ENCODE measurements around the gene IKZF4. TPM values are rescaled to one million over a fixed set of nuclear protein-coding genes. Genes with fewer than 3 reads are reported as not detected.

The IKZF4 gene
- total and polyA plus RNA-seq, 10 of the 15 experiments (the other 5 are each of a cell fraction or from before 2014, with no cell fraction given): 0.74 to 5.5 (median 1.1) TPM

GRCh38 chr12:55973599-55974307, 47.1 kb upstream of the IKZF4 start, which contains the start of gene RAB5B (continued):
- TF ChIP-seq CHD4 (IDR thresholded peaks at IDR 0.05): no peak
- TF ChIP-seq ZZZ3 (IDR thresholded peaks at IDR 0.05; ENCODE audit: control insufficient read depth, insufficient read length, low read depth): no peak
- TF ChIP-seq WRNIP1 (IDR thresholded peaks at IDR 0.05; ENCODE audit: borderline replicate concordance, low read depth, low read length): 0 out of 2 replicates have a peak, but pooled peaks have one; percentile 35
- no peak for TF ChIP-seq ATF3 (IDR thresholded peaks at IDR 0.05; ENCODE audit: borderline replicate concordance, extremely low read depth, low read depth, low read length)
- TF ChIP-seq ZBTB33 (IDR thresholded peaks at IDR 0.05): no peak; the same call in 1 of the 2 replicates
- no peak for TF ChIP-seq ELK1 (IDR thresholded peaks at IDR 0.05; ENCODE audit: low read depth, low read length)
- no peak for TF ChIP-seq ATF2 (IDR thresholded peaks at IDR 0.05; ENCODE audit: low read length)
- peak; percentile 94 for TF ChIP-seq ATF7 (IDR thresholded peaks at IDR 0.05; ENCODE audit: low read depth)
- 0 out of 2 replicates have a peak, but pooled peaks have one; percentile 42 for TF ChIP-seq JUND (IDR thresholded peaks at IDR 0.05; ENCODE audit: low read depth, low read length)
- TF ChIP-seq BACH1 (IDR thresholded peaks at IDR 0.05; ENCODE audit: borderline replicate concordance): no peak; the same call in 1 of the 2 replicates
- peak; percentile 94 for TF ChIP-seq NFYA (IDR thresholded peaks at IDR 0.05; ENCODE audit: borderline replicate concordance, low read depth, low read length)
- TF ChIP-seq SRF (IDR thresholded peaks at IDR 0.05; ENCODE audit: low read depth in 2 of 2, low read length in 2 of 2): 0 out of 4 replicates have a peak, but pooled peaks of 1 of the 2 experiments have one; percentile 34
- peak; percentile 100 for TF ChIP-seq SP1 (IDR thresholded peaks at IDR 0.05; ENCODE audit: low read depth, low read length)
- TF ChIP-seq MYB (IDR thresholded peaks at IDR 0.05; ENCODE audit: borderline replicate concordance, low read depth, low read length): no peak
- peak; percentile 85 for TF ChIP-seq PML (IDR thresholded peaks at IDR 0.05; ENCODE audit: low read length)
- TF ChIP-seq GATAD2B (conservative IDR thresholded peaks at IDR 0.05; ENCODE audit: low read depth): no peak
- TF ChIP-seq POLR2A (IDR thresholded peaks at IDR 0.05; ENCODE audit: low read depth, low read length): peak; percentile 97
- TF ChIP-seq POLR2AphosphoS5 (IDR thresholded peaks at IDR 0.05; ENCODE audit: low read length): peak; percentile 94
- no peak for TF ChIP-seq HSF1 (IDR thresholded peaks at IDR 0.05; ENCODE audit: low read depth, low read length)
- no peak; the same call in 1 of the 2 replicates for TF ChIP-seq NRF1 (conservative IDR thresholded peaks at IDR 0.05; ENCODE audit: low read depth, low read length)
- TF ChIP-seq BRCA1 (IDR thresholded peaks at IDR 0.05; ENCODE audit: low read depth, low read length): 0 out of 2 replicates have a peak, but pooled peaks have one; percentile 11
- TF ChIP-seq RB1 (IDR thresholded peaks at IDR 0.05; ENCODE audit: borderline replicate concordance): peak; percentile 49; the same call in 1 of the 2 replicates
- TF ChIP-seq RAD21 (IDR thresholded peaks at IDR 0.05; ENCODE audit: insufficient read depth, low read depth, low read length): no peak
- peak; percentile 73; the same call in 1 of the 2 replicates for TF ChIP-seq SREBF1 (IDR thresholded peaks at IDR 0.05; ENCODE audit: low read length)
- 0 out of 2 replicates have a peak, but pooled peaks have one; percentile 16 for TF ChIP-seq ZBED1 (IDR thresholded peaks at IDR 0.05; ENCODE audit: borderline replicate concordance)
- peak; percentile 98 for TF ChIP-seq KLF5 (IDR thresholded peaks at IDR 0.05; ENCODE audit: partially characterized antibody)

Measured in GM12878 (cell line).